K562 (cell line): ENCODE measurements around the gene NRG3. TPM values are rescaled to one million over a fixed set of nuclear protein-coding genes. Genes with fewer than 3 reads are reported as not detected.

ENCODE experiments used
- ATAC-seq: fragments of 200-7000 bp; cut with Tn5 transposase; 3 replicates; pipeline ENCODE4 v1.9.1; 2020; ENCODE audit warnings: moderate library complexity
- BruUV-seq: library from RNA; stranded (reverse); fragments of 400-500 nt; replicated peaks from 2 replicates; lab custom pipeline; 2021; lab: Mats Ljungman, UMichigan
- CTCF ChIA-PET: fragments of 300-600 bp; formaldehyde crosslinking; extraction: SDS; loops from one replicate; lab custom pipeline; 2021; ENCODE audit warnings: low intra/inter-chr PET ratio; lab: Yijun Ruan, JAX
- POLR2A ChIA-PET: fragments of 300-600, 350-650 bp; sonication (Branson Sonifier 250); formaldehyde crosslinking; extraction: SDS; loops from one replicate; lab custom pipeline; 2021; ENCODE audit warnings: antibody characterized with exemption, inconsistent platforms; lab: Yijun Ruan, JAX
- DNase-seq, 4 experiments: peaks; one replicate each; pipeline versions ENCODE4 v3.0.0 to v3.0.0-alpha.2; 2011 to 2018; ENCODE audit warnings: low spot score in 3 of 4, mixed read lengths in 3 of 4; ENCODE audit errors: extremely low read depth in 1 of 4
- FAIRE-seq: peaks from 2 replicates; lab custom pipeline; 2011; peaks lifted over from hg19 to GRCh38; lab: Jason Lieb, UNC
- H2AFZ ChIP-seq: 2 replicates; pipeline ENCODE4 v1.6.0; 2011; ENCODE audit warnings: low read depth, low read length, control low read depth, inconsistent platforms
- H3K27ac ChIP-seq: fragments of 200-600 bp; 3 replicates; pipeline ENCODE4 v1.8.0; 2011; ENCODE audit warnings: low read depth, mild to moderate bottlenecking, control low read depth, inconsistent platforms, low read length, moderate library complexity, mixed read lengths; ENCODE audit errors: extremely low read depth
- H3K27me3 ChIP-seq, 2 experiments: fragments of 300-600 bp in 1 of 2; 2 replicates in 1 of 2; 3 replicates in 1 of 2; pipeline versions ENCODE4 v1.6.0 to v1.8.0; 2011; ENCODE audit warnings: inconsistent platforms in 2 of 2, low read length in 2 of 2, mild to moderate bottlenecking in 1 of 2, mixed read lengths in 1 of 2, moderate library complexity in 1 of 2; ENCODE audit not compliant: control insufficient read depth in 2 of 2, insufficient read depth in 2 of 2
- H3K36me3 ChIP-seq: fragments of 300-600 bp; 3 replicates; pipeline ENCODE4 v1.8.0; 2011; ENCODE audit warnings: mild to moderate bottlenecking, low read length, inconsistent platforms; ENCODE audit not compliant: control insufficient read depth, insufficient read depth
- H3K4me1 ChIP-seq, 2 experiments: fragments of 200-600 bp in 1 of 2; replicated peaks in 1 of 2; 2 replicates in 1 of 2; 3 replicates in 1 of 2; pipeline versions ENCODE4 v1.5.1 to v1.8.0; 2011; ENCODE audit warnings: inconsistent platforms in 2 of 2, low read length in 2 of 2, mild to moderate bottlenecking in 1 of 2, mixed read lengths in 1 of 2, moderate library complexity in 1 of 2; ENCODE audit not compliant: control insufficient read depth in 2 of 2, insufficient read depth in 2 of 2
- H3K4me2 ChIP-seq: 2 replicates; pipeline ENCODE4 v1.6.1; 2011; ENCODE audit warnings: low read length, control low read depth, inconsistent platforms, mixed read lengths; ENCODE audit not compliant: insufficient read depth
- H3K4me3 ChIP-seq: fragments of 200-600 bp; sonication (generic), shearing (Covaris generic); 2 replicates; pipeline ENCODE4 v1.5.1; 2016; ENCODE audit warnings: control low read depth, inconsistent platforms
- H3K79me2 ChIP-seq: fragments of 200-600 bp; 3 replicates; pipeline ENCODE4 v1.8.0; 2011; ENCODE audit warnings: low read length, inconsistent platforms; ENCODE audit not compliant: control insufficient read depth, insufficient read depth
- H3K9ac ChIP-seq, 2 experiments: 2 replicates each; pipeline versions ENCODE4 v1.6.0 to v1.6.1; 2011; ENCODE audit warnings: low read depth in 2 of 2, low read length in 2 of 2, control low read depth in 1 of 2, inconsistent platforms in 1 of 2, mild to moderate bottlenecking in 1 of 2, mixed read lengths in 1 of 2; ENCODE audit not compliant: insufficient read depth in 1 of 2
- H3K9me1 ChIP-seq: one replicate; pipeline ENCODE4 v1.6.0; 2011; ENCODE audit warnings: inconsistent platforms, mild to moderate bottlenecking, low read length, moderate library complexity; ENCODE audit not compliant: control insufficient read depth, insufficient read depth
- H3K9me3 ChIP-seq: replicated peaks from 2 replicates; pipeline ENCODE4 v1.5.1; 2011; ENCODE audit warnings: low read depth, low read length, inconsistent platforms; ENCODE audit not compliant: control insufficient read depth, insufficient read depth
- H4K20me1 ChIP-seq: replicated peaks from 2 replicates; pipeline ENCODE4 v1.6.1; 2011; ENCODE audit warnings: low read length, inconsistent platforms, mixed read lengths; ENCODE audit not compliant: control insufficient read depth, insufficient read depth
- CBX2 ChIP-seq: fragments of 200-600 bp; sonication (generic); IDR thresholded peaks from one replicate; pipeline ENCODE4 v1.6.1; 2012; ENCODE audit warnings: mild to moderate bottlenecking, low read length, inconsistent platforms; ENCODE audit not compliant: insufficient read depth, poor library complexity, severe bottlenecking
- FOXA1 ChIP-seq: fragments of 450-650 bp; IDR thresholded peaks from 2 replicates; pipeline ENCODE4 v1.6.1; 2016; ENCODE audit warnings: mild to moderate bottlenecking, borderline replicate concordance
- FOXJ2 ChIP-seq: fragments of 200-800 bp; sonication (Bioruptor generic); IDR thresholded peaks from 2 replicates; pipeline ENCODE4 v1.6.1; 2016; ENCODE audit warnings: missing genetic modification characterization, missing compliant biosample characterization
- HNRNPL ChIP-seq: fragments of 200-400 bp; formaldehyde crosslinking; IDR thresholded peaks from 2 replicates; pipeline ENCODE4 v1.6.1; 2017; ENCODE audit warnings: low read depth, mild to moderate bottlenecking, low read length
- HOXB6 ChIP-seq: fragments of 250-450 bp; sonication (Bioruptor Pico); IDR thresholded peaks from 2 replicates; pipeline ENCODE4 v1.5.1; 2022; ENCODE audit warnings: mild to moderate bottlenecking, borderline replicate concordance
- KLF1 ChIP-seq: fragments of 450-650 bp; IDR thresholded peaks from 2 replicates; pipeline ENCODE4 v1.6.1; 2016; ENCODE audit warnings: missing genetic modification characterization, missing compliant biosample characterization
- MBD2 ChIP-seq: sonication (generic); IDR thresholded peaks from 2 replicates; pipeline ENCODE4 v1.6.1; 2016; ENCODE audit warnings: low read depth, borderline replicate concordance
- NONO ChIP-seq, 2 experiments: fragments of 200-400 bp in 1 of 2; fragments of 450-650 bp in 1 of 2; formaldehyde crosslinking in 1 of 2; IDR thresholded peaks; 2 replicates each; pipeline ENCODE4 v1.6.1; 2017; ENCODE audit warnings: low read depth in 2 of 2, mild to moderate bottlenecking in 2 of 2, moderate library complexity in 2 of 2, low read length in 1 of 2
- PCBP2 ChIP-seq: fragments of 200-400 bp; formaldehyde crosslinking; IDR thresholded peaks from 2 replicates; pipeline ENCODE4 v1.6.1; 2018; ENCODE audit warnings: low read length, low read depth, mild to moderate bottlenecking, moderate library complexity; ENCODE audit not compliant: poor library complexity, severe bottlenecking
- PRMT5 ChIP-seq: sonication (generic); formaldehyde crosslinking; IDR thresholded peaks from 2 replicates; pipeline ENCODE4 v1.5.0; 2020; ENCODE audit warnings: missing genetic modification reagents
- SUPT5H ChIP-seq: fragments of 450-650 bp; IDR thresholded peaks from 2 replicates; pipeline ENCODE4 v1.6.1; 2016
- TCF3 ChIP-seq: sonication (generic); formaldehyde crosslinking; IDR thresholded peaks from 2 replicates; pipeline ENCODE4 v1.4.0; 2020; ENCODE audit warnings: mild to moderate bottlenecking, missing genetic modification reagents
- ZNF197 ChIP-seq: fragments of 200-800 bp; sonication (Bioruptor generic); IDR thresholded peaks from 2 replicates; pipeline ENCODE4 v1.6.1; 2016; ENCODE audit warnings: low read depth, missing genetic modification characterization, missing compliant biosample characterization
- ZNF586 ChIP-seq: fragments of 450-650 bp; formaldehyde crosslinking; conservative IDR thresholded peaks from 2 replicates; pipeline ENCODE4 v1.4.0; 2020; ENCODE audit warnings: mild to moderate bottlenecking, moderate library complexity
- ZNF780A ChIP-seq: fragments of 250-450 bp; sonication (Bioruptor Pico); IDR thresholded peaks from 2 replicates; pipeline ENCODE4 v1.5.0; 2021; ENCODE audit warnings: mild to moderate bottlenecking
- WGBS: fragments of 100-300 bp; shearing (Covaris generic); methylation state at CpG from one replicate; pipeline ENCODE4 v1.1.6; 2016; ENCODE audit warnings: low coverage, mixed read lengths; ENCODE audit not compliant: insufficient coverage; ENCODE audit errors: missing lambda C conversion rate; 5-methylcytosine and 5-hydroxymethylcytosine counted together
- in situ Hi-C: fragments of 300-500 bp; cut with MboI; formaldehyde crosslinking; loops from 4 replicates; pipeline ENCODE4 v1.15.0; 2018; ENCODE audit warnings: inconsistent platforms, mixed read lengths
- intact Hi-C: fragments of 100-400 bp; cut with micrococcal nuclease; formaldehyde crosslinking; loops from 2 replicates; pipeline ENCODE4 v1.14.2; 2022
- polyA plus RNA-seq, 8 experiments: library from polyadenylated mRNA; depleted of rRNA in 4 of 8; stranded (reverse) in 5 of 8; unstranded in 3 of 8; fragments of >200 nt; fragmentation: Nextera tagmentation in 2 of 8; fragmentation: Illumina TruSeq in 1 of 8; extraction: Ambion mirVana in 2 of 8; extraction: Trizol in 1 of 8; gene quantifications; 2 replicates each; pipeline versions ENCODE4 v1.2.1 to v1.2.3, GENCODE V29; 2011 to 2014; ENCODE audit warnings: inconsistent platforms in 1 of 8, missing spikeins in 1 of 8
- total RNA-seq, 7 experiments: library from RNA; depleted of rRNA in 6 of 7; stranded (reverse); fragments of >200 nt in 6 of 7; fragmentation: Illumina TruSeq in 2 of 7; extraction: Trizol in 2 of 7; gene quantifications; 2 replicates each; pipeline versions ENCODE4 v1.2.1 to v1.2.3, GENCODE V29; 2011 to 2021; ENCODE audit warnings: low replicate concordance in 1 of 7
- TF ChIP-seq, protein P1 (sequence below): fragments of 250-450 bp; sonication (Bioruptor Pico); IDR thresholded peaks from 2 replicates; pipeline ENCODE4 v1.4.0; 2020; ENCODE audit warnings: mild to moderate bottlenecking
- TF ChIP-seq, protein P2 (sequence below): fragments of 450-650 bp; IDR thresholded peaks from 2 replicates; pipeline ENCODE4 v1.6.1; 2017; ENCODE audit warnings: antibody characterized with exemption
- TF ChIP-seq, protein P3 (sequence below): fragments of 250-450 bp; sonication (Bioruptor Pico); IDR thresholded peaks from 2 replicates; pipeline ENCODE4 v1.4.0; 2020

Gene NRG3
- total and polyA plus RNA-seq, 9 of the 15 experiments (the other 6 are each of a cell fraction or from before 2014, with no cell fraction given) = not detected

DNA sequence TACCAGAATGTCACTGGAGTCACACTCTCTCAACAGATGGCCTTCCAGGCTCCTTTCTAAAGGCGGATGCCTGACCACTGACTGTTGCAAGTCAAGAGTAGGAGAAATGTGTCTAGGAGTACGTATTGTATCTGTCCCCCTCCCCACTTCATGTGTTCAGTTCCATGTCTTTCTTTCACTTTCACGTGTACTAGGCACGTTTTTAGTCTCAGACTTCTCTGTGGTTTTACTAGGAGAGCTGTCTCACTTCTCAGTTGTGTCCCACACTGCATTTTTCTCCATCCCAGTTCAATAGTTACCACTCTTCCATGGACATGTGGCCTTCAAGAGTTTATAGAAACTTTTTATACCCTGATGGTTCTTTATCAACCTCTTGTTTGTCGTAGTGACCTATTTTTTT is 893.0 kb downstream of the NRG3 start:
- Histone ChIP-seq H4K20me1 (no peaks in the 10 kb centered on the region), H3K27ac (no peak overlapping the region), H3K27me3 (no peaks in the 10 kb centered on the region), H3K4me2 (no peak overlapping the region), H3K9me3 (no peaks in the 10 kb centered on the region), H3K4me1 (no peaks in the 10 kb centered on the region), H3K9me1 (no peaks in the 10 kb centered on the region), H2AFZ (no peak overlapping the region), H3K9ac (no peak overlapping the region), H3K36me3 (no peaks in the 10 kb centered on the region), H3K79me2 (no peaks in the 10 kb centered on the region), H3K4me3 (no peak overlapping the region)
- TF ChIP-seq MBD2 (no peak), ZNF197 (CRISPR knock-in tag) (no peak), HOXB6 (CRISPR knock-in tag) (no peak), ZNF780A (CRISPR knock-in tag) (no peak), HNRNPL (no peak), NONO (IDR thresholded peaks at IDR 0.05; ENCODE audit: low read depth in 2 of 2, low read length in 1 of 2) (no peak), ZNF586 (no peak), TCF3 (CRISPR knock-in tag) (no peak), SUPT5H (no peak), FOXJ2 (tag) (no peak), PCBP2 (no peak), CBX2 (no peak), KLF1 (tag) (no peak), FOXA1 (no peak), PRMT5 (no peak)
- TF ChIP-seq, protein P1, sequence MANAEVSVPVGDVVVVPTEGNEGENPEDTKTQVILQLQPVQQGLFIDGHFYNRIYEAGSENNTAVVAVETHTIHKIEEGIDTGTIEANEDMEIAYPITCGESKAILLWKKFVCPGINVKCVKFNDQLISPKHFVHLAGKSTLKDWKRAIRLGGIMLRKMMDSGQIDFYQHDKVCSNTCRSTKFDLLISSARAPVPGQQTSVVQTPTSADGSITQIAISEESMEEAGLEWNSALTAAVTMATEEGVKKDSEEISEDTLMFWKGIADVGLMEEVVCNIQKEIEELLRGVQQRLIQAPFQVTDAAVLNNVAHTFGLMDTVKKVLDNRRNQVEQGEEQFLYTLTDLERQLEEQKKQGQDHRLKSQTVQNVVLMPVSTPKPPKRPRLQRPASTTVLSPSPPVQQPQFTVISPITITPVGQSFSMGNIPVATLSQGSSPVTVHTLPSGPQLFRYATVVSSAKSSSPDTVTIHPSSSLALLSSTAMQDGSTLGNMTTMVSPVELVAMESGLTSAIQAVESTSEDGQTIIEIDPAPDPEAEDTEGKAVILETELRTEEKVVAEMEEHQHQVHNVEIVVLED = no peak
- TF ChIP-seq, protein P2, sequence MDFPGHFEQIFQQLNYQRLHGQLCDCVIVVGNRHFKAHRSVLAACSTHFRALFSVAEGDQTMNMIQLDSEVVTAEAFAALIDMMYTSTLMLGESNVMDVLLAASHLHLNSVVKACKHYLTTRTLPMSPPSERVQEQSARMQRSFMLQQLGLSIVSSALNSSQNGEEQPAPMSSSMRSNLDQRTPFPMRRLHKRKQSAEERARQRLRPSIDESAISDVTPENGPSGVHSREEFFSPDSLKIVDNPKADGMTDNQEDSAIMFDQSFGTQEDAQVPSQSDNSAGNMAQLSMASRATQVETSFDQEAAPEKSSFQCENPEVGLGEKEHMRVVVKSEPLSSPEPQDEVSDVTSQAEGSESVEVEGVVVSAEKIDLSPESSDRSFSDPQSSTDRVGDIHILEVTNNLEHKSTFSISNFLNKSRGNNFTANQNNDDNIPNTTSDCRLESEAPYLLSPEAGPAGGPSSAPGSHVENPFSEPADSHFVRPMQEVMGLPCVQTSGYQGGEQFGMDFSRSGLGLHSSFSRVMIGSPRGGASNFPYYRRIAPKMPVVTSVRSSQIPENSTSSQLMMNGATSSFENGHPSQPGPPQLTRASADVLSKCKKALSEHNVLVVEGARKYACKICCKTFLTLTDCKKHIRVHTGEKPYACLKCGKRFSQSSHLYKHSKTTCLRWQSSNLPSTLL = no peak
- TF ChIP-seq, protein P3, sequence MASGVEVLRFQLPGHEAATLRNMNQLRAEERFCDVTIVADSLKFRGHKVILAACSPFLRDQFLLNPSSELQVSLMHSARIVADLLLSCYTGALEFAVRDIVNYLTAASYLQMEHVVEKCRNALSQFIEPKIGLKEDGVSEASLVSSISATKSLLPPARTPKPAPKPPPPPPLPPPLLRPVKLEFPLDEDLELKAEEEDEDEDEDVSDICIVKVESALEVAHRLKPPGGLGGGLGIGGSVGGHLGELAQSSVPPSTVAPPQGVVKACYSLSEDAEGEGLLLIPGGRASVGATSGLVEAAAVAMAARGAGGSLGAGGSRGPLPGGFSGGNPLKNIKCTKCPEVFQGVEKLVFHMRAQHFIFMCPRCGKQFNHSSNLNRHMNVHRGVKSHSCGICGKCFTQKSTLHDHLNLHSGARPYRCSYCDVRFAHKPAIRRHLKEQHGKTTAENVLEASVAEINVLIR (CRISPR knock-in tag) = no peak
- in situ Hi-C loops (no loop called here), intact Hi-C loops (no loop called here)
- no TSS peak for BruUV-seq
- WGBS = 0% methylated on average over 5 of the region's 5 CpGs
- DNase-seq (no peak), FAIRE-seq (no peak), ATAC-seq (no peak)
- ChIA-PET CTCF (no interaction called here), POLR2A (no interaction called here)
